ENCODE data around the gene PNKP.
"Not testable (repeated sequence)": the region's sequence is repeated elsewhere in the genome, so short reads cannot be mapped to it uniquely, and the experiment has no call there.

PNKP gene

DNA sequence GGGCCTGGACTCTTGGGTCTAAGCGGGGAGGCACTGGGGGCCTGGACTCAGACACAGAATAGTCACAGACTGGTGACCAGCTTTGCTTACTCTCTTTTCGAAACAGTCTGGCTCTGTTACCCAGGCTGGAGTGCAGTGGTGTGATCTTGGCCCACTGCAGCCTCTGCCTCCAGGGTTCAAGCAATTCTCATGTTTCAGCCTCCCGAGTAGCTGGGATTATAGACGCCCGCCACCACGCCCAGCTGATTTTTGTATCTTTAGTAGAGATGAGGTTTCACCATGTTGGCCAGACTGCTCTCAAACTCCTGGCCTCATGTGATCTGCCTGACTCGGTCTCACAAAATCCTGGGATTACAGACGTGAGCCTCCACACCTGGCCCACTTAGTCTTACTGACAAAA is 38.2 kb downstream of the PNKP start:
- Histone ChIP-seq H3K9ac (ENCODE audit: low read length) (no peak overlapping the region), H3K27me3 (ENCODE audit: control insufficient read depth, insufficient read depth, low read length) (no peaks in the 10 kb centered on the region), H3K4me1 (ENCODE audit: control insufficient read depth, insufficient read depth, low read length) (no peaks in the 10 kb centered on the region), H3K27ac (ENCODE audit: low read depth, low read length) (no peak overlapping the region), H3K36me3 (ENCODE audit: control insufficient read depth, insufficient read depth, low read length) (peaks cover 47% of the 10 kb centered on the region), H3K4me3 (ENCODE audit: low read length) (no peak overlapping the region)

- no peak overlapping the region for H3K9ac ChIP-seq (ENCODE audit: low read length)
- H3K4me1 ChIP-seq (ENCODE audit: control insufficient read depth, insufficient read depth, low read length) = no peaks in the 10 kb centered on the region
- no peak overlapping the region for H3K27ac ChIP-seq (ENCODE audit: low read depth, low read length)
- no peak overlapping the region for H3K4me3 ChIP-seq (ENCODE audit: low read length)
- peaks cover 28% of the 10 kb centered on the region for H3K36me3 ChIP-seq (ENCODE audit: control insufficient read depth, insufficient read depth, low read length)
- no peaks in the 10 kb centered on the region for H3K27me3 ChIP-seq (ENCODE audit: control insufficient read depth, insufficient read depth, low read length)
Observed at GRCh38 chr19:49827034-49827433, 40.3 kb downstream of the PNKP start.

- no peak overlapping the region for H3K4me3 ChIP-seq (ENCODE audit: low read length)
- H3K36me3 ChIP-seq (ENCODE audit: control insufficient read depth, insufficient read depth, low read length) = peaks cover 20% of the 10 kb centered on the region
- no peak overlapping the region for H3K27ac ChIP-seq (ENCODE audit: low read depth, low read length)
- no peaks in the 10 kb centered on the region for H3K27me3 ChIP-seq (ENCODE audit: control insufficient read depth, insufficient read depth, low read length)
- H3K9ac ChIP-seq (ENCODE audit: low read length) = no peak overlapping the region
- H3K4me1 ChIP-seq (ENCODE audit: control insufficient read depth, insufficient read depth, low read length) = no peaks in the 10 kb centered on the region
Observed at GRCh38 chr19:49824662-49825061, 42.7 kb downstream of the PNKP start.

DNA sequence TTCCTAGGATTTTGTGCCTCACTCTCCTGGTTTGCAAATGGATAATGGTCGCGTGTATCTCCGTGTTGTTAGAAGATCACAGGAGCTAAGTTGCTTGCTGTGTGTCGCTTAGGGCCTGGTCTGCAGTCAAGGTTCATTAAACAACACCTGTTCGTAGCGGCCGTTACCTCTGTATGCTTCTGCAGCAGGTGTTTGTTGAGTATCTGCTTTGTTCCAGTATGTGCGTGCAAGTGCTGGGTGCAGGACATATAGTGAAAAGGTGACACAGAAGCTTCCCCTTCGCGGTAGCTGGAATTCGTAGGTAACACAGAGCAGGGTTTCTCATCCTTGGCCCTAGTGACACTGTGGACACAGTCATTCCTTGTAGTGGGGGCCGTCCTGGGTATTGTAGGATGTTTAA is 43.9 kb downstream of the PNKP start:
- Histone ChIP-seq H3K27ac (ENCODE audit: low read depth, low read length) (no peak overlapping the region), H3K4me3 (ENCODE audit: low read length) (no peak overlapping the region), H3K27me3 (ENCODE audit: control insufficient read depth, insufficient read depth, low read length) (no peaks in the 10 kb centered on the region), H3K9ac (ENCODE audit: low read length) (no peak overlapping the region), H3K4me1 (ENCODE audit: control insufficient read depth, insufficient read depth, low read length) (no peaks in the 10 kb centered on the region), H3K36me3 (ENCODE audit: control insufficient read depth, insufficient read depth, low read length) (peaks cover 11% of the 10 kb centered on the region)

DNA sequence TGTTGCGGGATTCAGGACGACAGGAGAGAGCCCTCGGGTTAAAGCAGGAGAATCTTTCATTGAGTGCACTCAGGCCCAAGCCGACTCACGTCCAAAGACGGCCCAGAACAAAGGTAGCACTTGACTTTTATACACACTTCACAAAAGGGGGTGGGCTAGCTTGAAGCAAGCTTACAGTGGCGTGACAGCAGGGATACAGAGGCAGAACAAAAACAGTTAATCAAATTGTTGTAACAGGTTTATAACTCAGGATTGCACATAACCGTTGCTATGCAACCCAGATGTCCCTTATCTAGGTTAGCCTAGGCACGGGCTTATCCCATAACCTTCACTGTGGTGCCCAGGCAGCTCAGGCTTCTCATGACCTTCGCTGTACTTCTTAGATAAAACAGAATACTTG is 47.3 kb downstream of the PNKP start:
- no peak overlapping the region for H3K4me3 ChIP-seq (ENCODE audit: low read length)
- no peak overlapping the region for H3K9ac ChIP-seq (ENCODE audit: low read length)
- peaks cover 3% of the 10 kb centered on the region for H3K36me3 ChIP-seq (ENCODE audit: control insufficient read depth, insufficient read depth, low read length)
- H3K4me1 ChIP-seq (ENCODE audit: control insufficient read depth, insufficient read depth, low read length) = peaks cover 3% of the 10 kb centered on the region
- H3K27me3 ChIP-seq (ENCODE audit: control insufficient read depth, insufficient read depth, low read length) = no peaks in the 10 kb centered on the region
- no peak overlapping the region for H3K27ac ChIP-seq (ENCODE audit: low read depth, low read length)

- not testable (repeated sequence) for H3K27me3 ChIP-seq (ENCODE audit: control insufficient read depth, insufficient read depth, low read length); H3K4me1 ChIP-seq (ENCODE audit: control insufficient read depth, insufficient read depth, low read length); H3K9ac ChIP-seq (ENCODE audit: low read length); H3K36me3 ChIP-seq (ENCODE audit: control insufficient read depth, insufficient read depth, low read length); H3K27ac ChIP-seq (ENCODE audit: low read depth, low read length)
- H3K4me3 ChIP-seq (ENCODE audit: low read length) = peak overlapping the region; percentile 92
Observed at GRCh38 chr19:49819452-49820115, 47.8 kb downstream of the PNKP start.

- Histone ChIP-seq H3K4me3 (ENCODE audit: low read length) (peak overlapping the region; percentile 92), H3K36me3 (ENCODE audit: control insufficient read depth, insufficient read depth, low read length) (no peaks in the 10 kb centered on the region), H3K9ac (ENCODE audit: low read length) (peak overlapping the region; percentile 64), H3K4me1 (ENCODE audit: control insufficient read depth, insufficient read depth, low read length) (peaks cover 3% of the 10 kb centered on the region), H3K27me3 (ENCODE audit: control insufficient read depth, insufficient read depth, low read length) (no peaks in the 10 kb centered on the region), H3K27ac (ENCODE audit: low read depth, low read length) (peak overlapping the region; percentile 95)
Observed at GRCh38 chr19:49818649-49819370, 48.6 kb downstream of the PNKP start.

- Histone ChIP-seq H3K4me1 (ENCODE audit: control insufficient read depth, insufficient read depth, low read length) (peaks cover 3% of the 10 kb centered on the region), H3K36me3 (ENCODE audit: control insufficient read depth, insufficient read depth, low read length) (no peaks in the 10 kb centered on the region), H3K9ac (ENCODE audit: low read length) (peak within 1 kb of the TSS; percentile 64), H3K27me3 (ENCODE audit: control insufficient read depth, insufficient read depth, low read length) (no peaks in the 10 kb centered on the region), H3K27ac (ENCODE audit: low read depth, low read length) (peak within 1 kb of the TSS; percentile 95), H3K4me3 (ENCODE audit: low read length) (peak within 1 kb of the TSS; percentile 92)
Observed at GRCh38 chr19:49817964-49818648, 49.3 kb downstream of the PNKP start, which contains the start of gene MED25. MED25 (plus strand) TSS chr19:49818289; CDS start chr19:49818342, 53 bp downstream.

GRCh38 chr19:49816590-49816989 is 50.8 kb downstream of the PNKP start:
- Histone ChIP-seq H3K4me1 (ENCODE audit: control insufficient read depth, insufficient read depth, low read length) (peaks cover 3% of the 10 kb centered on the region), H3K36me3 (ENCODE audit: control insufficient read depth, insufficient read depth, low read length) (no peaks in the 10 kb centered on the region), H3K4me3 (ENCODE audit: low read length) (no peak overlapping the region), H3K9ac (ENCODE audit: low read length) (no peak overlapping the region), H3K27ac (ENCODE audit: low read depth, low read length) (peak overlapping the region; percentile 95), H3K27me3 (ENCODE audit: control insufficient read depth, insufficient read depth, low read length) (no peaks in the 10 kb centered on the region)

GRCh38 chr19:49814010-49814409 is 53.4 kb downstream of the PNKP start:
- Histone ChIP-seq H3K27me3 (ENCODE audit: control insufficient read depth, insufficient read depth, low read length) (no peaks in the 10 kb centered on the region), H3K4me1 (ENCODE audit: control insufficient read depth, insufficient read depth, low read length) (peaks cover 10% of the 10 kb centered on the region), H3K36me3 (ENCODE audit: control insufficient read depth, insufficient read depth, low read length) (no peaks in the 10 kb centered on the region), H3K9ac (ENCODE audit: low read length) (no peak overlapping the region), H3K27ac (ENCODE audit: low read depth, low read length) (peak overlapping the region; percentile 82), H3K4me3 (ENCODE audit: low read length) (peak overlapping the region; percentile 81)

- Histone ChIP-seq H3K9ac (ENCODE audit: low read length) (peak within 1 kb of the TSS; percentile 25), H3K27ac (ENCODE audit: low read depth, low read length) (peak within 1 kb of the TSS; percentile 82), H3K27me3 (ENCODE audit: control insufficient read depth, insufficient read depth, low read length) (no peaks in the 10 kb centered on the region), H3K36me3 (ENCODE audit: control insufficient read depth, insufficient read depth, low read length) (no peaks in the 10 kb centered on the region), H3K4me1 (ENCODE audit: control insufficient read depth, insufficient read depth, low read length) (peaks cover 10% of the 10 kb centered on the region), H3K4me3 (ENCODE audit: low read length) (peak within 1 kb of the TSS; percentile 81)
Observed at GRCh38 chr19:49812997-49813861, 54.1 kb downstream of the PNKP start, which contains the start of gene FUZ. FUZ (minus strand) TSS chr19:49813292; CDS start chr19:49813106, 186 bp downstream.

Data from rectal smooth muscle tissue (tissue), 1 donor.